GM12874 (cell line): ENCODE data around the gene JAKMIP1.

Source experiments
- CTCF ChIP-seq: IDR thresholded peaks from 2 replicates; pipeline ENCODE4 v1.5.1; 2011; ENCODE audit warnings: low read depth, mild to moderate bottlenecking, control low read depth, low read length, moderate library complexity; ENCODE audit not compliant: insufficient read depth

Gene JAKMIP1

GRCh38 chr4:6239968-6240367, 39.6 kb upstream of the JAKMIP1 start:
- no peak for TF ChIP-seq CTCF

- TF ChIP-seq CTCF, result no peak
Measured at GRCh38 chr4:6239486-6239885, 39.1 kb upstream of the JAKMIP1 start.

- TF ChIP-seq CTCF, result no peak
Measured at GRCh38 chr4:6236816-6237390, 36.6 kb upstream of the JAKMIP1 start.

- no peak for TF ChIP-seq CTCF
Measured at GRCh38 chr4:6235901-6236640, 35.7 kb upstream of the JAKMIP1 start.

GRCh38 chr4:6235012-6235411, 34.7 kb upstream of the JAKMIP1 start:
- TF ChIP-seq CTCF, result no peak

GRCh38 chr4:6233929-6234328, 33.6 kb upstream of the JAKMIP1 start:
- TF ChIP-seq CTCF, result no peak

- no peak for TF ChIP-seq CTCF
Measured at GRCh38 chr4:6232836-6233785, 32.8 kb upstream of the JAKMIP1 start.
